GM13976 (cell line): ENCODE results near the gene COL4A6.

ENCODE experiments used
- DNase-seq: peaks from one replicate; pipeline ENCODE4 v3.0.0; 2012; ENCODE audit warnings: low spot score
- in situ Hi-C: fragments of 300-500 bp; cut with MboI; formaldehyde crosslinking; loops from one replicate; pipeline ENCODE4 v1.12.0; 2022; ENCODE audit warnings: low sequenced_read_pairs, mixed read lengths, inconsistent platforms; ENCODE audit not compliant: unreplicated experiment
- TF ChIP-seq, protein P1 (sequence below): IDR thresholded peaks from 2 replicates; pipeline ENCODE4 v1.5.1; 2012; ENCODE audit warnings: borderline replicate concordance, mild to moderate bottlenecking; ENCODE audit not compliant: insufficient read depth; ENCODE audit errors: extremely low read depth, missing control alignments, control extremely low read depth

COL4A6 gene

GRCh38 chrX:108131471-108131870 is 306.8 kb downstream of the COL4A6 start:
- DNase-seq = no peak
- TF ChIP-seq, protein P1, sequence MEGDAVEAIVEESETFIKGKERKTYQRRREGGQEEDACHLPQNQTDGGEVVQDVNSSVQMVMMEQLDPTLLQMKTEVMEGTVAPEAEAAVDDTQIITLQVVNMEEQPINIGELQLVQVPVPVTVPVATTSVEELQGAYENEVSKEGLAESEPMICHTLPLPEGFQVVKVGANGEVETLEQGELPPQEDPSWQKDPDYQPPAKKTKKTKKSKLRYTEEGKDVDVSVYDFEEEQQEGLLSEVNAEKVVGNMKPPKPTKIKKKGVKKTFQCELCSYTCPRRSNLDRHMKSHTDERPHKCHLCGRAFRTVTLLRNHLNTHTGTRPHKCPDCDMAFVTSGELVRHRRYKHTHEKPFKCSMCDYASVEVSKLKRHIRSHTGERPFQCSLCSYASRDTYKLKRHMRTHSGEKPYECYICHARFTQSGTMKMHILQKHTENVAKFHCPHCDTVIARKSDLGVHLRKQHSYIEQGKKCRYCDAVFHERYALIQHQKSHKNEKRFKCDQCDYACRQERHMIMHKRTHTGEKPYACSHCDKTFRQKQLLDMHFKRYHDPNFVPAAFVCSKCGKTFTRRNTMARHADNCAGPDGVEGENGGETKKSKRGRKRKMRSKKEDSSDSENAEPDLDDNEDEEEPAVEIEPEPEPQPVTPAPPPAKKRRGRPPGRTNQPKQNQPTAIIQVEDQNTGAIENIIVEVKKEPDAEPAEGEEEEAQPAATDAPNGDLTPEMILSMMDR = no peak
- in situ Hi-C loops = no loop called here

GRCh38 chrX:108130889-108131288 is 307.3 kb downstream of the COL4A6 start:
- in situ Hi-C loops = no loop called here
- DNase-seq = no peak
- TF ChIP-seq, protein P1 = no peak

DNA sequence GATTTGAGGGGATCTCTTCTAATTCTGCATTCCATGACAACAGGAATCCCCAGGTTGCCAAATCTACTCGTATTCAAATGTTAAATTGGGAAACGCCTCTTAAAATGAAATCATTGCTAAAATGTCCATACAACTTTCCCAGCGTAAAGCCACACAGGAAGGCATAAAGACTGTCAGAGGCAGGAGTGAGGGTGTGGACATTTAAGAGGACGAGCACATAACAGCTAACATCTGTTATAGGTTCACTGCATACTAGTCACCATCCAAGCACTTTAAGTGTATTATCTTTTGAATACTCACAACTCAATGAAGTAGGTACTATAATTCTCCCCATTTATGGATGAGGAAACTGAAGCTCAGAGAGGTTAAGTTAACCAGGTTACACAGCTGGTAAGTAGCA is 311.1 kb downstream of the COL4A6 start:
- no peak for DNase-seq
- in situ Hi-C loops = no loop called here
- TF ChIP-seq, protein P1 = no peak

GRCh38 chrX:108126661-108127060 is 311.6 kb downstream of the COL4A6 start:
- in situ Hi-C loops = no loop called here
- no peak for DNase-seq
- TF ChIP-seq, protein P1 = no peak

DNA sequence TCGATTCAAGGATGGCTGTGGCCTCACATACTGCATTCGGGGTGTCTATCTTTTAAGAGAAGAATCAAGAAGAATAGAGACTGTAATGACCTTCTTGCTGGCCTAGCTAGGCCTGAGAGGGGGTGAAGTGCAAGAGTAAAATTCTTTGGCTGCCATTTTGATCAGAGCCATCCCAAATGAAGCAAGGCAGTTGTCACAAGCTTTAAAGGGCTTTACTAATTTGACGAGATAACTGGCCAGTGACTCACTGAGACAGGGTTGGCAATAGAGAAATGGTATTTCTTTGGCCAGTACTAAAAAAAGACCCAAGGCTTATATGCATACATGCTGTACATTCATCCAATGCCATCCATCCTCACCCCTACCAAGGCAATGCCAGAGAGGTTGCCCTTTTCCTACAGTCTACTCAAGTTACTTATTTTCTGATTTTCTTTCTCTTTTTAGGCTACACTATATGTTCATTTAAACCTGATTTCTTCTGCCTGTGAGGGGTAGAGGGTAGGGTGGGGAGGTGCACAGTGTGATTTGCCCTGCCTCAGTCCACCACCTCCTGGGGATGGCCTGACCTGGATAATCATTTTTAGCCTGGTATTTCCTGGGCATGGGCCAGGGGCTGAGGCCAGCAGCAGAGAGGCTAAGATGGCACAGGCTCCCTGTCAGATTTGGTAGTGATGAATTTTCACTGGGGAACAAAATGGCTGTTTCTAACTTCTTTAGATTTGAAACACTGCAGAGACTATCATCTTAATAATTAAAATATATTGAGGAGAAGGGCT is 314.4 kb downstream of the COL4A6 start:
- TF ChIP-seq, protein P1 = no peak
- no peak for DNase-seq
- in situ Hi-C loops = no loop called here

GRCh38 chrX:108122748-108123147 is 315.5 kb downstream of the COL4A6 start:
- DNase-seq = no peak
- TF ChIP-seq, protein P1 = no peak
- in situ Hi-C loops = no loop called here

- no peak for DNase-seq
- TF ChIP-seq, protein P1 = no peak
- in situ Hi-C loops = no loop called here
Measured at GRCh38 chrX:108121291-108121690, 316.9 kb downstream of the COL4A6 start.
